SK-N-SH (cell line): ENCODE results near the gene WHRN. TPM values are rescaled to one million over a fixed set of nuclear protein-coding genes. Genes with fewer than 3 reads are reported as not detected.

Source experiments
- CTCF ChIA-PET: fragments of 300-600, 350-600 bp; formaldehyde crosslinking; extraction: SDS; loops from one replicate; lab custom pipeline; 2021; lab: Yijun Ruan, JAX
- POLR2A ChIA-PET: fragments of 350-600 bp; sonication (Branson Sonifier 250); formaldehyde crosslinking; extraction: SDS; loops from one replicate; lab custom pipeline; 2020; ENCODE audit warnings: antibody characterized with exemption, inconsistent platforms; lab: Yijun Ruan, JAX
- DNase-seq: peaks from one replicate; pipeline ENCODE4 v3.0.0; 2012
- H2AFZ ChIP-seq: fragments of 200-600 bp; sonication (generic); 2 replicates; pipeline ENCODE4 v1.8.1; 2016; ENCODE audit warnings: antibody characterized with exemption, mild to moderate bottlenecking, low read depth
- H3F3A ChIP-seq: fragments of 200-600 bp; sonication (generic); replicated peaks from 2 replicates; pipeline ENCODE3; 2016; ENCODE audit warnings: antibody characterized with exemption, mild to moderate bottlenecking; ENCODE audit not compliant: insufficient read depth
- H3K27ac ChIP-seq, 2 experiments: fragments of 200-500 bp in 1 of 2; fragments of 200-600 bp in 1 of 2; sonication (Bioruptor generic) in 1 of 2; sonication (generic), shearing (Covaris generic) in 1 of 2; 2 replicates each; pipeline versions ENCODE4 v1.5.1 to v1.6.1; 2014 to 2016; ENCODE audit warnings: low read depth in 2 of 2, inconsistent platforms in 1 of 2, low read length in 1 of 2, mild to moderate bottlenecking in 1 of 2, mixed read lengths in 1 of 2
- H3K27me3 ChIP-seq: fragments of 200-600 bp; sonication (generic), shearing (Covaris generic); 2 replicates; pipeline ENCODE4 v1.6.1; 2016; ENCODE audit warnings: mixed run types; ENCODE audit not compliant: insufficient read depth
- H3K36me3 ChIP-seq, 2 experiments: fragments of 200-500 bp in 1 of 2; fragments of 200-600 bp in 1 of 2; sonication (Bioruptor generic) in 1 of 2; sonication (generic) in 1 of 2; replicated peaks in 1 of 2; 2 replicates each; pipeline versions ENCODE3 to v1.5.1; 2014 to 2016; ENCODE audit warnings: low read length in 1 of 2, mild to moderate bottlenecking in 1 of 2; ENCODE audit not compliant: insufficient read depth in 2 of 2, control insufficient read depth in 1 of 2
- H3K4me1 ChIP-seq, 2 experiments: fragments of 200-500 bp in 1 of 2; fragments of 200-600 bp in 1 of 2; sonication (Bioruptor generic) in 1 of 2; sonication (generic), shearing (Covaris generic) in 1 of 2; 2 replicates each; pipeline versions ENCODE4 v1.5.1 to v1.6.1; 2014 to 2016; ENCODE audit warnings: low read depth in 1 of 2, low read length in 1 of 2, mixed run types in 1 of 2; ENCODE audit not compliant: insufficient read depth in 2 of 2, control insufficient read depth in 1 of 2
- H3K4me2 ChIP-seq: fragments of 200-600 bp; sonication (generic), shearing (Covaris generic); 2 replicates; pipeline ENCODE4 v1.6.1; 2017; ENCODE audit warnings: mixed run types
- H3K4me3 ChIP-seq, 2 experiments: fragments of 200-500 bp in 1 of 2; fragments of 200-600 bp in 1 of 2; sonication (Bioruptor generic) in 1 of 2; sonication (generic), shearing (Covaris generic) in 1 of 2; 2 replicates each; pipeline versions ENCODE4 v1.5.1 to v1.8.1; 2014 to 2016; ENCODE audit warnings: low read depth in 2 of 2, inconsistent platforms in 1 of 2, low read length in 1 of 2, mild to moderate bottlenecking in 1 of 2, mixed read lengths in 1 of 2, moderate library complexity in 1 of 2
- H3K79me2 ChIP-seq: fragments of 200-600 bp; sonication (generic); 2 replicates; pipeline ENCODE4 v1.8.1; 2017; ENCODE audit warnings: mild to moderate bottlenecking; ENCODE audit not compliant: insufficient read depth
- H3K9ac ChIP-seq: fragments of 200-600 bp; sonication (generic); 2 replicates; pipeline ENCODE4 v1.6.1; 2017; ENCODE audit warnings: mixed run types
- H3K9me2 ChIP-seq: fragments of 200-600 bp; sonication (generic); 2 replicates; pipeline ENCODE4 v1.6.1; 2017; ENCODE audit warnings: mixed run types
- H3K9me3 ChIP-seq: fragments of 200-600 bp; sonication (generic); 2 replicates; pipeline ENCODE4 v1.6.1; 2017; ENCODE audit warnings: mixed run types, mild to moderate bottlenecking, moderate library complexity
- H4K20me1 ChIP-seq: fragments of 200-600 bp; sonication (generic); 2 replicates; pipeline ENCODE4 v1.6.1; 2017; ENCODE audit warnings: mild to moderate bottlenecking, mixed run types; ENCODE audit not compliant: insufficient read depth
- ELF1 ChIP-seq: IDR thresholded peaks from 2 replicates; pipeline ENCODE4 v1.4.0; 2012
- EZH2phosphoT487 ChIP-seq: fragments of 200-600 bp; sonication (generic); IDR thresholded peaks from 2 replicates; pipeline ENCODE4 v1.6.1; 2017; ENCODE audit warnings: low read depth, mixed run types, mild to moderate bottlenecking, antibody characterized with exemption, moderate library complexity, borderline replicate concordance
- FOSL2 ChIP-seq: IDR thresholded peaks from 2 replicates; pipeline ENCODE4 v1.4.0; 2012; ENCODE audit warnings: low read depth, mild to moderate bottlenecking, moderate library complexity, borderline replicate concordance
- FOXJ3 ChIP-seq: sonication (generic); formaldehyde crosslinking; IDR thresholded peaks from 2 replicates; pipeline ENCODE4 v1.5.1; 2020; ENCODE audit warnings: mild to moderate bottlenecking, missing genetic modification reagents
- FOXM1 ChIP-seq: IDR thresholded peaks from 2 replicates; pipeline ENCODE4 v1.4.0; 2012; ENCODE audit warnings: low read depth, mild to moderate bottlenecking
- GABPA ChIP-seq: IDR thresholded peaks from 2 replicates; pipeline ENCODE4 v1.4.0; 2012; ENCODE audit warnings: low read depth, mild to moderate bottlenecking
- MEF2A ChIP-seq: IDR thresholded peaks from 2 replicates; pipeline ENCODE4 v1.4.0; 2012; ENCODE audit warnings: low read depth, borderline replicate concordance
- MXI1 ChIP-seq: IDR thresholded peaks from 2 replicates; pipeline ENCODE4 v1.6.1; 2012; ENCODE audit warnings: mild to moderate bottlenecking, low read depth, low read length, improper control_type of control experiment
- NRF1 ChIP-seq: IDR thresholded peaks from 2 replicates; pipeline ENCODE4 v1.6.1; 2012; ENCODE audit warnings: low read depth, mild to moderate bottlenecking, low read length
- POLR2AphosphoS5 ChIP-seq: IDR thresholded peaks from 2 replicates; pipeline ENCODE4 v1.6.1; 2012; ENCODE audit warnings: low read depth, low read length
- RAD21 ChIP-seq: IDR thresholded peaks from 2 replicates; pipeline ENCODE4 v1.6.1; 2012; ENCODE audit warnings: mild to moderate bottlenecking, low read length
- SIN3A ChIP-seq: IDR thresholded peaks from 2 replicates; pipeline ENCODE4 v1.6.1; 2012; ENCODE audit warnings: low read depth, mild to moderate bottlenecking, low read length, moderate library complexity, borderline replicate concordance
- SMC3 ChIP-seq: IDR thresholded peaks from 2 replicates; pipeline ENCODE4 v1.6.1; 2012; ENCODE audit warnings: low read depth, low read length, improper control_type of control experiment
- TAF1 ChIP-seq: IDR thresholded peaks from 2 replicates; pipeline ENCODE4 v1.6.1; 2012; ENCODE audit warnings: low read depth, mild to moderate bottlenecking, low read length, moderate library complexity, borderline replicate concordance
- TCF12 ChIP-seq: IDR thresholded peaks from 2 replicates; pipeline ENCODE4 v1.4.0; 2012
- USF2 ChIP-seq: fragments of 150-350 bp; IDR thresholded peaks from 2 replicates; pipeline ENCODE4 v1.6.1; 2017; ENCODE audit warnings: antibody characterized with exemption, low read length, low read depth, borderline replicate concordance
- WGBS: methylation state at CpG from one replicate; pipeline ENCODE4 v1.1.6; 2017; ENCODE audit warnings: low lambda C conversion rate; 5-methylcytosine and 5-hydroxymethylcytosine counted together
- polyA plus RNA-seq, 3 experiments: library from polyadenylated mRNA; depleted of rRNA; stranded (reverse); fragments of >200 nt; gene quantifications; 2 replicates each; pipeline ENCODE4 v1.2.3, GENCODE V29; 2012

Gene WHRN
- polyA plus RNA-seq, 1 of the 3 experiments (the other 2 are of a cell fraction): 4.6 TPM

- no peaks in the 10 kb centered on the region for H3K36me3 ChIP-seq
- H3F3A ChIP-seq: peaks cover 12% of the 10 kb centered on the region
- no peaks in the 10 kb centered on the region for H3K9me2 ChIP-seq
- no peak overlapping the region for H3K4me2 ChIP-seq
- H3K9me3 ChIP-seq: no peaks in the 10 kb centered on the region
- POLR2A ChIA-PET: no interaction called here
- DNase-seq: no peak
- CTCF ChIA-PET: interaction anchor here (1.2 to 2.8 kb wide), 2 partner anchors 13 to 102 kb away, joined by 4 to 14 read pairs; no protein-coding TSS in a partner anchor
- no peak overlapping the region for H3K27ac ChIP-seq
- no peak overlapping the region for H2AFZ ChIP-seq
- H3K27me3 ChIP-seq: no peaks in the 10 kb centered on the region
- no peaks in the 10 kb centered on the region for H3K79me2 ChIP-seq
- H4K20me1 ChIP-seq: no peaks in the 10 kb centered on the region
- peaks cover 0 to 31% of the 10 kb centered on the region in 2 experiments; a peak in 1 of 4 replicates for H3K4me1 ChIP-seq
- H3K4me3 ChIP-seq: no peak overlapping the region
- WGBS: 96% methylated on average over 3 of the region's 3 CpGs
- no peak overlapping the region for H3K9ac ChIP-seq
- TF ChIP-seq SMC3: no peak
- TF ChIP-seq FOXJ3 (CRISPR knock-in tag): no peak
- no peak for TF ChIP-seq ELF1
- TF ChIP-seq EZH2phosphoT487: no peak
- no peak for TF ChIP-seq SIN3A
- no peak for TF ChIP-seq FOSL2
- TF ChIP-seq POLR2AphosphoS5: no peak
- no peak for TF ChIP-seq MXI1
- TF ChIP-seq RAD21: no peak
- no peak for TF ChIP-seq TCF12
- TF ChIP-seq USF2: no peak
These were observed 112.5 kb downstream of the WHRN start for GRCh38 chr9:114392749-114393112.

GRCh38 chr9:114390952-114391351 lies 114.3 kb downstream of the WHRN start:
- Histone ChIP-seq H3K27ac (no peak overlapping the region), H3F3A (peaks cover 7% of the 10 kb centered on the region), H3K27me3 (no peaks in the 10 kb centered on the region), H3K9ac (no peak overlapping the region), H3K4me3 (no peak overlapping the region), H3K4me2 (no peak overlapping the region), H4K20me1 (no peaks in the 10 kb centered on the region), H3K9me3 (no peaks in the 10 kb centered on the region), H2AFZ (no peak overlapping the region), H3K36me3 (no peaks in the 10 kb centered on the region), H3K4me1 (peaks cover under 1 to 26% of the 10 kb centered on the region in 2 experiments; a peak in 2 of 4 replicates), H3K79me2 (no peaks in the 10 kb centered on the region), H3K9me2 (no peaks in the 10 kb centered on the region)
- ChIA-PET POLR2A (no interaction called here), CTCF (interaction anchor here (0.6 to 1.2 kb wide), 4 partner anchors 51 to 1387 kb away, joined by 3 read pairs; no protein-coding TSS in a partner anchor)
- 94% methylated on average over 2 of the region's 2 CpGs for WGBS
- no peak for DNase-seq
- TF ChIP-seq GABPA (no peak), SIN3A (no peak), MEF2A (no peak), NRF1 (no peak), EZH2phosphoT487 (no peak), TAF1 (no peak), SMC3 (no peak), POLR2AphosphoS5 (no peak), FOXM1 (no peak)
